HG03175 (cell line): ENCODE results near the gene CHIC2.
A peak's percentile ranks its signal among the peaks of the same experiment; 100 is the strongest.
"Not testable (repeated sequence)": the region's sequence is repeated elsewhere in the genome, so short reads cannot be mapped to it uniquely, and the experiment has no call there.

Source experiments
- ATAC-seq: cut with Tn5 transposase; IDR thresholded peaks from one replicate; pipeline ENCODE4 v1.9.1; 2021; ENCODE audit warnings: mild to moderate bottlenecking, moderate library complexity; ENCODE audit not compliant: unreplicated experiment

CHIC2 gene

DNA sequence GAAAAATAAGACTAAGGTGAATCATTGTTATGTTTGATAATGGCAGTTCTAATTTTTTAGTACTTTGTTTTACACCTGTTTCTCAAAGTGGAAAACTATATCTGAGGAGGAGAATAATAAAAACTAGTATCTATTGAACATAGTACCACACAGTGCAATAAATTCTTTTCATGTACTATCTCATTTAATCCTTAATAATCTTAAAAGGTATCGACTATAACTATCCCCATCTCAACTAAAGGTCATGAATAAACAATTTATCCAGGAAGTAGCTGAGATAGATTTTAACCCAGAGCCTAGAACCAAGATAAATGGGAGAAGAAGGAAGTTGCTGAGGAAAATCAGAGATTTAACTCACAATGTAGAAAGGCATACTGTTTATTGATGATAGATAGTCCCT lies 2.5 kb downstream of the CHIC2 start:
- no peak for ATAC-seq

DNA sequence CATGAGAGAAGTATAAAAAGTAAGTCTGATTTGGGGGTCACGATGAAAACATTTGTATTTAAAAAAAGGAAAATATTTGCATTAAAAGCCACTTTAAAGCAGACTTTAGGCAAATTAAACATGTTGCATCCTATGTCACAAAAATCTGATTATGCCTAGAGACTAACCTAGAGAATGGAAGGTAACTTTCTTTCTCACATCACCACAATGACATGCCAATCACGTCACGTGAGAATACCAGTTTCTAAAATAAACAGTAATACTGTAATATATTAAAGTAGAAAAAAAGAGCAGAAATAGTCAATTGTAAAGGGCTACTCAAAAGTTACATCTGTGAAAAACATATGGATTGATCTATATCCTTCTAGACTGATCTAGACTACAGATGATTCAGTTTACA lies 3.3 kb downstream of the CHIC2 start:
- no peak for ATAC-seq

DNA sequence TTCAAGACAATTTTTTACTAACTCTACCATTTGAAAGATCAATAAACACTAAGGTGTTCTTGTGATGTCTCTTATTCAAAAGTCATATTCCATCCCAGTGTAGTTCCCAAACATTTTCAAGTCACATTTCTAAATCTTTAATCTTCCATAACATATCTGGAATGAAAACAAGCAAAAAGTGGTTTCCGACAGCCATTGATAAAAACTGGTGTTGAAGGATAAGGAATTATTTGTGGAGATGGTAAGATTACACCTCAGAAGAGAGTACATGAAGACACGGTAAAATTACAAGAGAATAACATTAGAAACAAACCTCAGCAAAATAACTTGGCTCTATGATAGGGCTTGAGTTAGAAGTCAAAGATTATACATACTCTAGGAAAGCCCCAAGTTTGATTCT lies 4.3 kb downstream of the CHIC2 start:
- ATAC-seq, result no peak

DNA sequence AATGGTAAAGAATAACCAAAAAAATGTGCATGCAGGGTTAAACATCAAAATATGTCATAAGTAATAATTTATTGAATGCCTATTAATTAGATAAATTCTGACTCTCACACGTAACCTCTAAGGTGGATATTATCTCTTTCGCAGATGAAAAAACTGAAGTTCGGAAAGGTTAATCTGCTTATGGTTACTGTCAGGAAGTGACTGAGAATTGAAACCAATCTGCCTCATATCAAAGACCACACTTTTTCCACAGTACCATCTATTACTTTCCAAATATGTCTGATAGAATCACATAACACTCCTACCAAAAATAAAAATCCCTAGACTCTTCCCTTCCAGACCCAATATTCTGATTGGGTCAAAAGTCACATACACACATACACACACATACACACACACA lies 6.2 kb downstream of the CHIC2 start:
- peak; percentile 44 for ATAC-seq

DNA sequence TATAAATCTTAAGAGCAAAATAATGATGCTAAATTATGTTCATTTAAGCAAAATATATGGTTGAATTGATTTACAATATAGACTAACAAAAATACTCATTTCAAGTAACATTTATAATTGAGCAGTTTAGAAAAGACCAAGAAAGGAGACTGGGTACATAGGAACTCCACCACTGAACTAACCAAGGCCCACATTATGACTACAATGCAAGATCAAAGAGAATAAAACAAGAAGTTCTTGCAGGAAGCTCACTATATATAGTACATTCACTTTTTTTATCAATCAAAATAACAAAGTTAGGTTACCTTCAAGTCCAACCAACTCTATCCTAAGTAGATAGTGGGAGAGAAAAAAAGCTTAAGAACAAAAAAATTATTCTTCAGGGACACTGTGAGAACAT lies 8.0 kb downstream of the CHIC2 start:
- no peak for ATAC-seq

DNA sequence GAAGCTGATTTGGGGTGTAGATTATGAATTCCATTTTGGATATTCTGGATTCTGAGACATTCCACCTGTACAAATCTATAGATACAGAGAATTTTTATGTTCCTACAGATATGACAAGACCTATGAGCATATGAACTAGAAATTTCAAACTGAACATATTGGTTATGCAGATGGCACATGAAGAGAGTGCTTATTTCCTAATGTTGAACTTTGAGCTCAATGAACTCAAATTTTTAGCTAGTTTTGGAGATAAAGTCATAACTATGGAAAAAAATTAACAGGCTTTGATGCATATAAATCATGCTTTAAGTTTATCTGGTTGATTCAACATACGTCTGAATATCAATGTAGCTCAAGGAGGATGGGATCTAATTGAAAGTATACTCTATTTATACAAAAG lies 8.9 kb downstream of the CHIC2 start:
- no peak for ATAC-seq

DNA sequence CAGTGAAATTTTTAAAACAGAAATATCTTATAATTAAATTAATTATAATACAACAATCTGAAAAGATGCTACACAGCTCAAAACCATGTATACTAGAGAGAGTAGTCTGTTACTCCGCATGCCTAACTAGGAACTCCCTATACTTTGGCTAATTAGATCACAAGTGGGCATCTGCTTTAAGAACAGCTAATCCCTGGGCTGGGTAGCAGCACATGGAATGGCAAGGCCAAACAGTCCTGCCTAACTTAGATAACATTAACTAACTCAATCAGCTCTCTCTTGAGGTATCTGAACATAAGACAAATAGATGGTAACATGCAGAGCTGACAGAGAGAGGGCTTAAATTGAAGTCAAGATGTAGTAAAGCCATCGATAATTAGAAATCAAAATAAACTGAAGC lies 9.9 kb downstream of the CHIC2 start:
- ATAC-seq, result no peak

DNA sequence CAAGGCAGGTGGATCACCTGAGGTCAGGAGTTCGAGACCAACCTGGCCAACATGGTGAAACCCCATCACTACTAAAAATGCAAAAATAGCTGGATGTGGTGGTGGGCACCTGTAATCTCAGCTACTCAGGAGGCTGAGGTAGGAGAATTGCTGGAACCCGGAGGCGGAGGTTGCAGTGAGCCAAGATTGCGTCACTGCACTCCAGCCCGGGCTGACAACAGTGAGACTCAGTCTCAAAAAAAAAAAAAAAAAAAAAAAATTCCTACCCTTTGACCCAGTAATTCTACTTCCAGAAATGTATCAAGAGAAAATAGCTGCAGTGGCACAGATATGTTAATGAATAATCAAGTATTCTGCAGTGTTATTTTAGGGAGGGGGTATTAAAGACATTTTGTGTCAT lies 11.1 kb downstream of the CHIC2 start:
- not testable (repeated sequence) for ATAC-seq

DNA sequence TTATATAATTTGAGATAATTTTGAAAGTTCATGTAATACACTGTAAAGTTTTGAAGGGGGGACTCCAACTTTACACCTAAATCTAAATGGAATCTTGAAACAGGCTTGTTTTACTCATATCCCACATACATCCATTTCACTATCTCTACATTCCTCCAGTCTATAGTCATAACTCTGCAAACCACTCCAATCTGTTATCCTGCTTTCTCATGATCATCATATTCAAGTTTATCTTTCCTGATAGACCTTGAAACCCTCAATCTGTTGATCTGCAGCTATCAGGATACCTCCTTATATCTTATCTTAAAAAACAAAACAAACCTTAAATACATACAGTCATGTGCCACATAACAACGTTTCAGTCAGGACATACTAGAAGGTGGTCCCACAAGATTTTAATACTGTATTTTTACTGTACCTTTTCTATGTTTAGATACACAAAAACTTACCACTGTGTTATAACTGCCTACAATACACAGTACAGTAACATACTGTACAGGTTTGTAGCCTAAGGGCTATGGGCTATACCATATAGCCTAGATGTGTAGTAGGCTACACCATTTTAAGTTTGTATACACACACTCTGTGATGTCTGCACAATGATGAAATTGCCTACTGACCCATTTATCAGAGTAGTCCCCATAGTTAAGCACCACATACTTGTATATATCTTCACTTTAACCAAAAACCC lies 14.0 kb downstream of the CHIC2 start:
- no peak for ATAC-seq

DNA sequence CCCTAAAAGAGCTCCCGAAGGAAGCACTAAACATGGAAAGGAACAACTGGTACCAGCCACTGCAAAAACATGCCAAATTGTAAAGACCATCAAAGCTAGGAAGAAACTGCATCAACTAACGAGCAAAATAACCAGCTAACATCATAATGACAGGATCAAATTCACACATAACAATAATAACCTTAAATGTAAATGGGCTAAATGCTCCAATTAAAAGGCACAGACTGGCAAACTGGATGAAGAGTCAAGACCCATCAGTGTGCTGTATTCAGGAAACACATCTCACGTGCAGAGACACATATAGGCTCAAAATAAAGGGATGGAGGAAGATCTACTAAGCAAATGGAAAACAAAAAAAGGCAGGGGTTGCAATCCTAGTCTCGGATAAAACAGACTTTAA lies 20.8 kb downstream of the CHIC2 start:
- not testable (repeated sequence) for ATAC-seq

DNA sequence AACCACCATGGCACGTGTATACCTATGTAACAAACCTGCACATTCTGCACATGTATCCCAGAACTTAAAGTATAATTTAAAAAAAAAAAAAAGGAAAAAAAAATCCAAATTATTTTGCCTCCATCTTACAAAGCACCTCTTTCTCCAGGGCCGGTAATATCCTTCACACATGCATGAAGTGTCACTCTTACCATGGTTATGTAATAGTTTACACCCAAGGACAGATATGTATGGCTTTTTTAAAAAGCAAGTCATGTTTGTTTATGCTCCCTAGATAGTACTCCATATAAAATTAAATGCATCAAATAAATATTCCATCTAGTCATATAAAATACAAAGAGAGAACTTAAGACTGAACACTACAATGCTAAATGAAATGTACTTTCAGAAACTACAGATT lies 22.5 kb downstream of the CHIC2 start:
- ATAC-seq, result no peak

DNA sequence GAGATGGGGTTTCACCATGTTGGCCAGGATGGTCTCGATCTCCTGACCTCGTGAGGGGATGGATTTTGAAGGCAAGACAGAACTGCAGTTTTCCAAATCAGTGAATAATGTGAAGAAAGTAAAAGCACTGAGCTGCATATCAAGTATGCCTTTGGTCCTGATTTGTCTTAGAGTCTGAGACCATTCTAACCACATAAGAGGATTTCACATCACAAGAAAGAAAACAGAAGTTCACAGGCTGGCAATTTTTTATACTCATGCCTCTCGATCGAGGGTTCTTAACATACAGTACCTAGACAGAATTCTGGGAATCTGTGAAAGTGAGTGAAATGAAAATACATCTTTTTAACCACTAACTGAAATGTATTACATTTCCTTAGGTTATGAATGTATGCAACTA lies 23.3 kb downstream of the CHIC2 start:
- no peak for ATAC-seq

DNA sequence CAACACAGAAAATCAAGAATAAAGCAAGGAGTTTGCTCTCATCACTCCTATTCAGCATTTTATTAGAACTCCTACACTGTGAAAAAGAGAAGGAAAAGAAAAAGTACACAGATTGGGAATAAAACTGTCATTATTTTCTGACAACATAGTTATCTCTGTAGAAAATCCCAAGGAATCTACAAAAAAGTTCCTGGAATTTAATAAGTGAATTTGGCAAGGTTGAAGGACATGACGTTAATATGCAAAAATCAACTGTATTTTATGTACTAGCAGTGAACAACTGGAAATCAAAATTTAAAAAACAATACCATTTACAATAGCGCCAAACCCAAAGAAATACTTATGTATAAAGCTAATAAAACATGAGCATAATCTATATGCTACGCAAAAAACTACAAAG lies 26.3 kb downstream of the CHIC2 start:
- ATAC-seq, result no peak

DNA sequence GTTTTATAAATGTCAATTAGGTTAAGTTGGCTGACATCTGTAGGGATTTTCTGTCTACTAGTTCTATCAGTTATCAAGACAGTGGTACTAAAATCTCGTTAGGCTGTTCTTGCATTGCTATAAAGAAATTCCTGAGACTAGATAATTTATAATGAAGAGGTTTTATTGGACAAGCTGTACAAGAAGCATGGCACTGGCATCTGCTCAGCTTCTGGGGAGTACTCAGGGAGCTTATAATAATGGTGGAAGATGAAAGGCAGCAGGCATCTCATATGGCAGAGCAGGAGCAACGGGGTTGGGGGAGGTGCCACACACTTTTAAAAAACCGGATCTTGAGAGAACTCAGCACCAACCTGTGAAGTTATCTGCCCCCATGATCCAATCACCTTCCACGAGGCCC lies 28.2 kb downstream of the CHIC2 start:
- ATAC-seq, result no peak

DNA sequence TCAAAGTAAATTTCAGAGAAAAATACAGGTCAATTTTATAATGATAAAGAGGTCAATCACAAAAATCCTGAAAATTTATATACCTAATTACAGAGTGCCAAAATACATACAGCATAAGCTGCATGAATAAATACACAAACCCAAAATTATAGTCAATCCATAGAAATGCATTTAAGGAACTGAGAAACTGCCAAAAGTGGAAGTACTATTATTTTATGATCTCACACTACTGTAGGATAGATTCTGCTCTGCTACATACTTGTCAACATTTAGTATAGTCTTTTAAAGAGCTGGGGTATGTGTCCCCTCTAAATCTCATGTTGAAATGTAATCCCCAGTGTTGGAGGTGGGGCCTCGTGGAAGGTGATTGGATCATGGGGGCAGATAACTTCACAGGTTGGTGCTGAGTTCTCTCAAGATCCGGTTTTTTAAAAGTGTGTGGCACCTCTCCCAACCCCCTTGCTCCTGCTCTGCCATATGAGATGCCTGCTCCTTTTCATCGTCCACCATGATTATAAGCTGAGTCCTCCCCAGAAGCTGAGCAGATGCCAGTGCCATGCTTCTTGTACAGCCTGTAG lies 31.8 kb downstream of the CHIC2 start:
- peak; percentile 69 for ATAC-seq

DNA sequence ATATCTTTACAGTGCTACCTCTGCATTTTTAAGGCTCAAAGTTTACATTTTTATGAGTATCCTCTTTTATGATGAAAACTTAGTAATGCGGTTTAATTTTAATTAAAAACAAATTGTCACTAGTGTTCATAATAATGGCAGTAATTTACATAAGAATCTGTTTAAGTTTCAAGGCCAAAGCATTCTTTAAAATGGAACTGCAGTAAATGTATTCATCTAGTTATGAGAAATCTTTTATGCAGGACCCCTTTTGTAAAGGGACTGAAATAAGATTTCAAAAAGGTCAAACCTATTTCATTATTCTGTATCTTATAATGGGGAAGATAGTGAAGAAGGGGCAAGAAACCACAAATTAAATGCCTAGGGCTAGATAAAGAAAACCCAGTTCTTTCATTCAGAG lies 37.1 kb downstream of the CHIC2 start:
- no peak for ATAC-seq

DNA sequence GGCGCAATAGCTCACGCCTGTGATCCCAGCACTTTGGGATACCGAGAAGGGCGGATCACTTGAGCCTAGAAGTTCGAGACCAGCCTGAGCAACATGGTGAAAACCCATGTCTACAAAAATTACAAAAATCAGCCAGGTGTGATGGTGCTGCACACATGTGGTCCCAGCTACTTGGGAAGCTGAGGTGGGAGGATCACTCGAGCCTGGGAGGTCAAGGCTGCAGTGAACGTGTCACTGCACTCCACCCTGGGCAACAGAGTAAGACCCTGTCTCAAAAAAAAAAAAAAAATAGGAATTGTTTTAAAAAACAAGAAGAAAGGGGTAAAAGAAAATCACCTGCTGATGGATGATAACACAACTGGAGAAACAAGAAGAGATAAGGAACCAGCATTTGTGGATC lies 38.8 kb downstream of the CHIC2 start:
- ATAC-seq, result no peak

DNA sequence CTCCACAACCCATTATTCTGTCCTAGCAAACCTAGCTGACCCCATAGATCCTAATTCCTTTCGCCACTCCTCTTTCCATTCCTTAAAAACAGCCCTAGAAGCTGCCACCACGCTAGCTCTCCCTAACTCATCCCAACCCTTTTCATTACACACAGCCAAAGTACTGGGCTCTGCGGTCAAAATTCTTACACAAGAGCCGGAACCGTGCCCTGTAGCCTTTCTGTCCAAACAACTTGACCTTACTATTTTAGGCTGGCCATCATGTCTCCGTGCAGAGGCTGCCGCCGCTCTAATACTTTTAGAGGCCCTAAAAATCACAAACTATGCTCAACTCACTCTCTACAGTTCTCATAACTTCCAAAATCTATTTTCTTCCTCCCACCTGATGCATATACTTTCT lies 41.4 kb downstream of the CHIC2 start:
- ATAC-seq, result not testable (repeated sequence)

DNA sequence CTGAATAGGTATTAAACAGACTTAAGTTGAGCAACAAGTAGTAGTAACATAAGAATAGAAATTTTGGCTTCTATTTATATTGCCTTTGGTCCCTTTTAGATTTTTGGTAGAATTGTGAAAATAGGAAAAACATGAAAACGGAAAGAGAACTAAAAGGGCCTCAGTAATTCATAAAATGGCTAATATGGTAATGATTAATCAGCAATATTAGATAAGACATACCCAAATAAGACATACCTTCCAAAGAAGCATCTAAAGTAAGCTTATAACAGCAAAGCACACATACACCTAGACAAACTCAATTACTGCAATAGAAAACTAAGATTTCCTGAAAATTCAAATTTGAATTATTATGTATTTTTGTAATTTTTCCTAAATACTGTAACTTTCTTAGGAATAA lies 46.4 kb downstream of the CHIC2 start:
- no peak for ATAC-seq

DNA sequence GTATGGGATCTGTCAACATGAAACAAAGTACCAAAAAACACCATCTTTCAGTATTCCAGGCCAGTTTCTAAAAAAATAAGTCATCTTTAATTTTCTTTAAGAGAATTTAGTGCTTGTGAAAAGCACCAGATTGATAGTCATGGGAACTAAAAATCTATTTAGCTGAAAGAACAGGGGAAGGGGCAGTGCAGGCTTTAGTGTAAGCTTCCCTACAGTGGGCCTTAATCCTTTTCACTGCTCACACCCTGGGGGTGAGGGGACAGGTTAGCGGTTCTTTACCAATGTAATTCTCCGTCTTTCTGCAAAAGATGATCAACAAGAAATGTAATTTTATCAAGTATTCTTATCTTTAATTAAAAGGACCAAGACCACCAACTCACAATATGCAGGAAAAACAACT lies 47.1 kb downstream of the CHIC2 start:
- ATAC-seq, result no peak

DNA sequence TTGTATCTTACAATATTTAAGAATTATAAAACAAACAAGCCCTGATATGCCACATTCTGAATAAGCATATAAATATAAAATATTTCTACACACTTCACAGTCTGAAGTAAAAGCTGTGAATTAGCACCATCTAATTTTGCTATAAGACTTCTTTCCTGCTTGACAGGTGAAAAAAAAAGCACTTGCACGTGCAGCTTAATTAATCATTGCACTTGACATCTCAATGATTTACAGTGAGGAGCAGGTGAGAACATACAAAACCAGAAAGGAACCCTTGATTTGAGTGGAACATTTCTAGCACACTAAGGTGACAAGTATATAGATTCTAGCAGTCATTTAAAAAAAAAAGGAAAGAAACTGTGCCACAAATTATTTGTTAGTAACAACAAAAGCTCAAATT lies 47.9 kb downstream of the CHIC2 start:
- ATAC-seq, result no peak

DNA sequence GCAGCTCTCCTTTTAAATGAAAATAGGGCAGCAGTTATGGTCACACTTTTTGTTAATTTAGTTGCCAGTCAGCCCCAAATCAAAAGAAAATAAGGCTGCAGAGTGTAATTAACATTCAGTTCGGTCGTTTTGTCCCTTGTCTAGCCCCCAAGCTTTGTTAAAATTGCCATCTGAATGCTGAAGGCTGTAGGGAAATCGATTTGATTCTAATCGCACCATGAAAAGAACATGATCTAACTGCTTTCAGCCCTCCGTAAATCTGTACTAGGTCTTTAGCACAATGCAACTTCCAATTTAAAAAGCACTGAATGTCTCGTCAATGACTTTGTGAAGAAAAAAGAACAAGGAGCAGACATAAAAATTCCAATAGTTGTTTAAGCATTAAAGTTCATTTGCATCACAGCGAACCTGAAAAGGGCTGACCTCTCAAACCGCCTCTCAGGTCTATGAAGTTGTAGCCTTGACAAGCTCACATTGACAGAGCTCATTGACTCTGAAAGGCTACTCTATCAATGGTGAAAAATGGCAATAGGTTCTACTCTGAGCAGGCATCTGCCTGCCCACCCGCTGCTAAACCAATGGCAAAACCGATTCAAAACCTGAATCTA lies 48.9 kb downstream of the CHIC2 start:
- ATAC-seq, result no peak

DNA sequence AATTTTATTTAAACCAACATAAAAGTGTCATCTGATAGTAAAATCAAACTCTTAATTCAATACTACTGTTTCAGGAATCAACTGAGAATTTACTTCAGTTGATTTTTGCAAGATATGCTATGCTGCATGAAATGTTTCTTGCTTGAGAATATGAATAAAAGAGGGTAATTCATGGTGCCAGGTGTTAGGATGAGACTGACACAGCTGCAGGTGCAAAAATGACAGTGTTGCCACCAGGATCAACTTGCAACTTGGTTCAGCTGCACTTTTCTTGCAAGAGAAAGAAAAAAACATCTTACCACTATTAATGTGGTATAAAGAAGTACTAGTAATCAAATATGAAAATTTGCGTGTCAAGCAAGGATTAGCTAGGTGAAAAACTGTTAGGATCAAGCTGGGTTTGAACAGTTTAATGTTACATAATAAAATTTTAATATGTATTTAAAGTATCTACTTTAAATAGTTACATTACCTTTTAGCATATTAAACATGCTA lies 49.7 kb downstream of the CHIC2 start:
- ATAC-seq, result no peak
